Putamen (tissue), 1 donor: Measurements from ENCODE around the gene BRDT.

Source experiments
- DNase-seq: peaks from one replicate; pipeline ENCODE4 v3.0.0-alpha.2; 2016; ENCODE audit warnings: low spot score

BRDT gene

DNA sequence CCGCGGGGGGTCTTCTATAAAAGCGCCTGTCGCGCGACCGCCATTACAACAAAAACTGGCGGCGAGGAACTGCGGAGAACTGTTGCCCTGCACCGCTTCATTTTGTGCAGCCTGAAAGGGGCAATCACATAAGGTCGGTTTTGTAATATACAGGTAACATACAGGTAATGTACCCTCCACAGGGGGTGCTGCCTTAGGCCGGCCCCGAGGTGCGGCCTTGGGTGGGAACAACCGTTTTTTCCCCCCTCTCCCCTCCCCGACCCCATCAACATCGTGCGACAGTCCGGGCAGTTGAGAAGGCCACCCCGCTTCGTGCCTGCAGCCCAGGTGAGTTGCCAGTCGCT is at the start of gene BRDT:
Gene BRDT, plus strand, starts transcription at position 46 of the 344 bp plus-strand sequence. CDS start 13,354 bp downstream, outside the sequence.
- DNase-seq: no peak

DNA sequence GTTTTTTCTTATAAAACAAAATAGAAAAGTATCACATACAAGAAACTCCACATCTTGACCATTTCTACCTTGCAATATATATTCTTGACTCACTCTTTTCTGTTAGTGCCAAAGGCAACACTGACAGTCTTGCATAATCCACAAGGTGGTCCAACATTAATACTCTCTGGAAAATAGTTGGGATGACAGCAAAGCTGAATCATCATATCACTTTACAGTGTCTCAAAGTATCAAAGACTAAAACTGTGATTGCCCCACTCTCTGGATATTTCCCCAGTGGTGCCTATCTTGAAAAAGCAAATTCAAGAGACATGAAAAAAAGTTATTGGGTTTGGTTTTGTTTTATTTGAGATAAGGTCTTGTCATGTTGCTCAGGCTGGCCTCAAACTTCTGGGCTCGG is 48.6 kb upstream of the BRDT start:
- no peak for DNase-seq

DNA sequence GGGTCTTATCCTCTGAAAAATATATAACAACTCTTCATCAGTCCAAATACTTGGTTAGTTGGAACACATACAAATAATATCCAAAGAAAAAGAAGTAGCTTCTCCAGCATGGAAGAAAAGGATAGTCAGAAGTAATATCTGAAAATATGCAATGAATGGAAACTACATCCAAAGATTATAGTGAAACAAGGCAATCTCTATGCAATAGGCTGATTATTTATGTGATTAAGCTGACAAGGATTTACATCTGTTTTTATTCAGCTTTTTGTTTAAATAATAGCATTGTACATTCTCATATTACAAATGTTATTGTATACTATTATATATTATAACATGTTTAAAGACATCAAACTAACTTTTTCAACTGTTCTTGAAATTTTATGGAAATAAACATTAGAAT is 48.0 kb upstream of the BRDT start:
- no peak for DNase-seq

DNA sequence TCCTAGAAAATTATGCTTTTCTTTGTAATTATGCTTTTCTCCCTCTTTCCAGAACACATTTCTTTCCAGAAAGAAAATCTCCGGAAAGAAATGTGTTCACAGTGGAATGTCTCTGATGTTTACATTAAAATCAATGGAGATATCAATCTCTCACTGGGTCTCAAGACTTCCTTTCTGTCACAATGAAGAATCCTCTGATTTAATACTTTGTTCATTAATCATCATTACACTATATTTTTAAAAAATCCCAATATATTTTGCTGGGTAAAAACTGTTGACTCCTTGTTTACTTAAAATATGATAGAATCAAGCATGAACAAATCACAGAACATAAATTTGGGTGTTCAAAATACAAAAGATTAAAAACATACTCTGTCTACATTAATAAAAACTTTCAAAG is 36.9 kb upstream of the BRDT start:
- no peak for DNase-seq

DNA sequence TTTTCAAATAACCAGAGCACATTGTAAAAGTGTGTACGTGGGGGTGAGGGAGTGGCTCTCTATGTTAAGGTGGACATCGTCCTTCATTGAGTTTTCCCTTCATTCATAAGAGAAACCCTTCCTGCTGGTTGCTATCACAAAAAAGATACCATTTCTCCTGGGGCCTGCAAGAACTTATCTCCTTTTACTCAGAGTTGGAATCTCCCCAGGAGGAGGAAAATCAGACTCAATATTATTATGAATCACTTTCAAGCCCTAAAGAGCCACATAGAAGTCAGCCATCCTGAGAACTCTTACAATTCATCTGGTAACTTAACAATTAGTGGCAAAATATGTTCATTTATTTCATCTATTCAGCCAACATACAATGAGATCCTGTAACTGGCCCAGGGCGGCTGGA is 36.2 kb upstream of the BRDT start:
- DNase-seq: no peak

DNA sequence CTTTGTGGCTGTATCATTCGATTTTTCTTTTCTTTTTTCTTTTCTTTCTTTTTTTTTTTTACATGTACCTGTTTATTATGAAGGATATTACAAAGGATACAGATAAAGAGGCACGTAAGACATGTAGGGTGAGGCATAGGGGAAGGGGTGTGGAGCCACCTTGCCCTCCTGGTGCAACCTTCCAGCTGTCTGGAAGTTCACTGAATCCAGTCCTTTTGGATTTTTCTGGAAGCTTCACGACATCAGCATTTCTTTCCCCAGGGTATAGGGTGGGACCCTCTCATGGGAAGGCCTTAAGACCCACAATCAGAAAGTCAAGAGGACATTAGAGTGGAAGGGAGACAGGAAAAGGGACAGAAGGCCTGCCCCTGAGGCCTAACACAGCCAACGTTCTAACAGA is 33.2 kb upstream of the BRDT start:
- no peak for DNase-seq

DNA sequence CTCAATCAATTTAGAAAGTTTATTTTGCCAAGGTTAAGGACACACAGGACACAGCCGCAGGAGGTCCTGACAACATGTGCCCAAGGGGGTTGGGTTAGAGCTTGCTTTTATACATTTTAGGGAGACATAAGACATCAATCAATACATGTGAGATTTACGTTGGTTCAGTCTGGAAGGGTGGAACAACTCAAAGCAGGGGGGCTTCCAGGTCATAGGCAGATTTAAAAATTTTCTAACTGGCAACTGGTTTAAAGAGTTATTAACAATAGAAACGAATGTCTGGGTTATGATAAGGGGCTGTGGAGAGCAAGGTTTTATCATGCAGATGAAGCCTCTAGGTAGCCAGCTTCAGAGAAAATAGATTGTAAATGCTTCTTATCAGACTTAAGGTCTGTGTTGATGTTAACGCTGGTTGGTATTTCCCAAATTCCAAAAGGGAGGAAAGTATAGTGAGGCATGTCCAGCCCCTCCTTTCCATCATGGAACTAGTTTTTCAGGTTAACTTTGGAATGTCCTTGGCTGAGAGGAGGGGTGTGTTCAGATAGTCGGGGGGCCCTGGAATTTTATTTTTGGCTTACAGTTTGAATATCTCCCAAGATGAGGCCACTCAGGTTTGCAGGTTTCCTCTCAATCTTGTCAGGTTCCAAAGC is 32.3 kb upstream of the BRDT start:
- DNase-seq: no peak

DNA sequence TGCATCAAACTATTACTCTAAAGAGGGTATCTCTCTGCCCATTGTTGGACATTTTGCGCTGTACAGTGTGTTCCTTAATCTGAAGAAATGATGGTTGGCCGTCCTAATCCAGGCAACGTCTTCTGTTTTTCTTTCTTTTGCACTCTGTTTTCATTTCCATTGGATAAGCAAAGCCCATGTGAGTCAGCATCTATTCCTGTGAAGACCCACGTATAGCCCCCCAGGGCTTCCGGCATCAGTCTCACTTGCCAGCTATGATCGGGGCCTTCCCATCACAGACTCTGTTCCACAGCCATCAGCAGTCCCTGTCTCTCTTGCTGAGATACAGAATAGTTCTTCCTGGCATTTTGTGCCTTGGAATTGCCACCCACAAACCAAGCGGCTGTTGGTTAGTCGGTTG is 29.2 kb upstream of the BRDT start:
- no peak for DNase-seq

DNA sequence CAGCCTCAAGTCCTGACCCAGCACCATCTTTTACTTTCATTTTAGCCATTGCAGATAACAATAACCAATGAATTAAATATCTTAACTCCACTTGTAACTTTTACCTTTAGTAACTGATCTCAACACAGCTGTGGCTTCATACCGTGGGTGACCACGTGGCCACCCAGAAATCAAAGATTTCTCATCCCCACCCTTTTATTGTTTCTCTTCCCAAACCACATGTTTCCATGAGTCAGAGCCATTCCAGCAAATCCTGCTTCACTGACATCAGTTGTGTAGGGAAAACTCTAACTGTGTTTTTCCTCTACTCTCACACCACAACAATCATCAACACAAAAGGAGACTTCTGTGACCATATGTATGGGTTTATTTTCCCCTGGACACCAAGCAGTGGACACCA is 25.1 kb upstream of the BRDT start:
- no peak for DNase-seq

DNA sequence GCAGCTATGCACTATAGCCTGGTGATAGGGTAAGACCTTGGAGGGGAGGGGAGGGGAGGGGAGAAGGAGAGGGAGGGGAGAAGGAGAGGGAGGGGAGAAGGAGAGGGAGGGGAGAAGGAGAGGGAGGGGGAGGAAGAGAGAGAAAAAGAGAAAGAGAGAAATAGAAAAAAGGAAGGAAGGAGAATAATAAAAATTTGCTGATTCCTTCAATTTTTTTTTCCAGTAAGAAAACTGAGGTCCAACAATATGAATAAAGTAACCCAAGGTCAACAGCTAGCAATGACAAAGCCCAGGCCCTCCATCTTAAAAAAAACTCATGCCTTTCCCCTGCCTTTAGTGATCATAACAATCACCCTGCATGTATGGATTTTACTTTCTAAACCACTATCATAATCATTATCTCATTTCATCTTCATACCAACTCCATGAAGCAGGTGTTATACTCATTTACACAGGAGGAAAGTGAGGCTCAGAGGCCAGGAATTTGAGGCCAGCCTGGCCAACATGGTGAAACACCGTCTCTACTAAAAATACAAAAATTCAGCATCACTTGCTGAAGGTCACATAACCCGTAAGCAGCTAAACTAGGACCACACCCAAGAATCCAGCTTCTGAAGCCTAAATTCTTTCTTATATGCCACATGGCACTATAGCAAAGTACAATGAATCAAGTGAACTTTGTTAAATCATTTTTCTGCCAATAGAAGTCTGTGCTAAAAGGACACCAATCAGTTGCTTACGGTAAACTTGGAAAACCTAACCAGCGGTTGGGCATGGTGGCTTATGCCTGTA is 23.4 kb upstream of the BRDT start:
- DNase-seq: no peak

DNA sequence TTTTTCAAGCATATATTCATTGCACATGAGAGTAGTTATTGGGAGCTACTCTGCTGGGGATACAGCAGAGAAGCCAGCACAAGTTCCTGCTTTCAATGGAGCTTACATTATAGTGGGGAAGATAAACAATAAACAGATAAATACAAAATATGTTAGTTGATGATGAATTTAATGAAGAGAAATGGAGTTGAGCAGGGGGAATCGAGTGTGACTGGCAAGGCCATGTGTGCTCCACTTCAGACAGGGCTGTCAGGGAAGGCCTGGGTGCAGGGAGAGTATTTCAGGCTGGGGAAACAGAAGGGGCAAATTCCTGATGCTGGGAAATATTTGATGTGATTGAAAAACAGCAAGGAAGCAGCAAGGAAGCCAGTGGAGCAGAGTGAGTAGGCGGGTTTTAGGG is 21.2 kb upstream of the BRDT start:
- no peak for DNase-seq

DNA sequence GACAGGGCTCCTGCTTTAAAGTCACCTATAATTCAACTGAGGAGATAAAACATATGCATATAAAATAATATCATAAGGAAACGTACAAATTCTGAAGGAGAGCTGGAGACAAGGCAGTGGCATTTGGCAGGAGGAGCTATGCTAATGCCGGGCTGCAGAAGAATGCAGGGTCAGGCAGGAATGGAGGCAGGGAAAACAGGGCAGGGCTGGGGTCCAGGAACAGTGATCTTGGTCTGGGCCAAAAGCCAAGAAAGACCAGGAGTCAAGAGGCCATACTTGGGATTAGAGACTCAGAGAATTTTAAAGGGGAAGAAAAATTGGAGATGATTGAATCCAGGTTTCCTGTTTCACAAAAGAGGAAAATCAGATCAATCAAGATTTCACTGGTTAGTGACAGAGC is 20.0 kb upstream of the BRDT start:
- DNase-seq: no peak

DNA sequence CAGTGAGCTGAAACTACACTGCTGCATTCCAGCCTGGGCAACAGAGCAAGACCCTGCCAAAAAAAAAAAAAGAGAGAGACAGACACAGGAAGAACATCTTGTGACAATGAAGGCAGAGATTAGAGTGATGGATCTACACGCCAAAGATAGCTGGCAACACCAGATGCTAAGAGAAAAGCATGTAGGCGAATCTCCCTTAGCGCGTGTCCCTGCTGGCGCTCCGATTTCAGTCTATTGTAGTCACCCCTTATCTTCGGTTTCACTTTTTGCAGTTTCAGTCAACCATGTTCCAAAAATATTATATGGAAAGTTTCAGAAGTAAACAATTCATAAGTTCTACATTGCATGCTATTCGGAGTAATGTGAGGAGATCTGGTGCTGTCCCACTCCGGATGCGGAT is 11.6 kb upstream of the BRDT start:
- DNase-seq: no peak

DNA sequence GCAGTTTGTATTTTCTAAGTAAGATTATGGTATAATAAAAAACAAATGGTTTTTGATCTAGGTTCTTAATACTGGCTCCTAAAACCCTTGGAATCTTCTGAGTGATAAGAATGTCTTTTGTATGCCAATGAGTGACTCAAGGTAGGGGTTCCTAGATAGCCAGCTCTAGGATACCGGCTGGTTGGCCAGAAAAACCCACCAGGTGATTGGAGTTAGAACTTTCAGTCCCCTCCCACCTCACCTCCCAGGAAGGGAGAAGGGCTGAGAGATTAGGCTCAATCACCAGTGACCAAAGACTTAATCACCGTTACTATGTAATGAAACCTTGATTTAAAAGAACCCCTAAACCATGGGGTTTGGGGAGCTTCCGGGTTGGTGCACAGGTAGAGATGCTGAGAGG is 8.7 kb upstream of the BRDT start:
- DNase-seq: no peak

DNA sequence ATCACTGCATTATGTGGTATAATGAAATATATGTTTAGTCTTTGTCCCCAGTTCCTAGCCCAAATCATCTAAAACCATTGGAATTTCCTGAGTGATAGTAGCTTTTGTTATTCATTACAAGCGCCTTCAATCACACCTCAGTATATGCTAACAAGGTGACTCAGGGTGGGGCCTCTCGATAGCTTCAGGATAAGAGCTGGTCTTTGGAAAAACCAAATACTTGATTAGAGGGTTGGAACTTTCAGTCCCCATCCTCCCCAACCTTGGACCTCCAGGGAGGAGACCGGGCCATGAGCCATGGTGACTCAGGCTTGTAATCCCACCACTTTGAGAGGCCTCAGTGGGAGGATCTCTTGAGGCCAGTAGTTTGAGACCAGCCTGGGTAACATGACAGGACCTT is 5.1 kb upstream of the BRDT start:
- DNase-seq: no peak

DNA sequence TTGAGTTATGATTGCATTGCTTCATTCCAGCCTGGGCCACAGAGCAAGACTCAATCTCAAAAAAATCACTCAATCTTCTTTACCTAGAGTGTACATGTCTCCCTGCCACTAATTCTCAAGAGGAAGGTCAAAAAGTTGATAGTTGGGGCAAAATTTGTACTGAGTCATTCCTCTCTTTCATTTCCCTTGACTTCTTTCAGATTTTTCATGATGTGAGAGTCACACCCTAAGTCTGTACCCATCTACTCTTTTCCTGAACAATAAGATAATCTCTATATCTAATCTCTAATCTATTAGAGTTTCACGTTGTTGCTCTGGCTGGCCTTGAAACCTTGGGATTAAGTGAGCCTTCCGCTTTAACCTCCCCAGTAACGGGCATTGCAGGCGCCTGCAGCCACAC is 1.1 kb upstream of the BRDT start:
- DNase-seq: no peak

DNA sequence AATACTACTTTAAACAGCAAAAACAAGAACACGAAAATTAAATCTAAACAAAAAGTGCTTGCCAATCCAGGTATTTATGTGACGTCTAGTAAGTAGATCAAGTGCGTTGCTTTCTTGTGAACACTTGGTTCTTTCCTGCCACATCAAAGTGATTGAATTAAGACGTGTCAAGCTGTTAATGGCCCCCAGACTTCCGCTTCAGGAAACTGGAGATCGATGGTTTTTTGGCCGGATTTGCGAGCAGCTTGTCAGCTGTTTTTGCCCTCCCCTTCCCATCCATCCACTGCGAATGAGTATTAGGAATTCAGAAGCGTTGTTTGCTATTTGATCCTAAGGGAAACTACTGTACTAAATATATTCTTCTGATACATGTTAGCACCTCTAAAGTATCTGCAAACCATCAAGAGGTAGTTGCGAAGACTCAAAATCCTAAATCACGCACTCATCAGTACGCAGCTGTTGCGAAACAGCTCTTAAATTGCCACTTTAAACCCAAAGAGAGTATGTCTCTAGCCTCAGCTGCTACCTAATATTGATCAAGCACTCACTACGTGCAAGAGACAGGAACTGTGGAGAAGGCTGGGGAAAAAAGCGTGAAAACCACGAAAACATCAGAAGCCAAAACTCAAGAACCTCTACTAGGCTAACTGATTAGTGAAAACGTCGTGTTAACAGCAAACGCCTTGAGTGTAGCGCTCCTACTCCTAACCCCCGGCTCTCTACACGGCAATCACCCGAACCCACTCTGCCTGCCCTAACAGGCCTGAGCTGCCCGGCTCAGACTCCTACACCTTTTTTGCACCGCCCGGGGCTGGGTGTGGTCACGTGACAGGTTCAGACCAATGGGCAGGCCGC is 473 bp upstream of the BRDT start:
- DNase-seq: no peak

DNA sequence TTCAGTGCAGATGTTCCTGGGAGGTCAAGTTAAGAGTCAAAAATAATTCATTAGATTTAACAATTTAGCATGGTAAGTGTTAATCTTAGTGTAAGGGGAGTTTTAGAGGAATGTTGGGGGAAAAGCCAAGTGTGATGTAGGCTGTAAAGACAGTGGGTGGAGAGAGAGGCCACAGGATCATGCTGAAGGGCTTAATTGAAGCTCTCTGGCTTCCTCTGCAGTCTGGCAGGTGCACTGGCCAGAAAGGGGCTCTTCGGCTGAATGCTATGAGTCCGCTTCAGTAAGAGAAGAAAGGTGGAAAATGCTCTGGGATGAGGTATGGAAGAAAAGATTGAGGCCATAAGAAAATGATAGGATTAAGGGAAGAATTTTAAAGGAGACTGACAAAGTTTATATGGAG is 3.0 kb downstream of the BRDT start:
- no peak for DNase-seq

DNA sequence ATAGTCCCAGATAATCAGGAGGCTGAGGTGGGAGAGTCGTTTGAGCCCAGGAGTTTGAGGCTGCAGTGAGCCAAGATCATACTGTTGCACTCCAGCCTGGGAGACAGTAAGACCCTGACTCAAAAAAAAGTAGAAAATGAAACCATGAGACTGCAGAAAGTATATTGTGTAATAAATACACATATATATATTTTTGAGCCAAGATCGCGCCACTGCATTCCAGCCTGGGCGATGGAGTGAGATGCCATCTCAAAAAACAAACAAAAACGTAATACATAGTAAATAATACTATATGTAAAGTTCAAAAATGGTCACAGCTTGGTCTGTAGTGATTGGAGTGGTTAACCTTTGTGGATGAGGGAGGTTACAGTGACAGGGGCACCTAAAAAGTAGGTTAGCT is 9.7 kb downstream of the BRDT start:
- DNase-seq: no peak

DNA sequence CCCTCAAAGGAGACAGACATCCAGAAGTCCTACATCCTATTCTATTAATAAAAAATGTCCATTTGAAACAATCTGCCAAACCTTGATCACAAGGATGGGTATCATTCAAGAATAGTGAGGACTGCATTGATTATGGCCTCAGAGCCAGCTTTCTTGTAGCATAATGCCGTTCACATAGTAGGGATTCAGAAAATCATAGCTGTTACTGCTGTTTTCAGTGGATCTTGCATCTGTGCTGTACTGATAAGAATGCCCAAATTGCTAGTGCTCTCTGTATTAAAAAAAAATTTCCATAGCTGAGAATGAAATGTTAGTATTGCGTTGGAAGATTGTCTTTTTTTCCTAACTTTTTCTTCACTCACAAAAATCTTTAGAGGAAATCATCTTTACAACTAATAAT is 19.1 kb downstream of the BRDT start:
- no peak for DNase-seq

DNA sequence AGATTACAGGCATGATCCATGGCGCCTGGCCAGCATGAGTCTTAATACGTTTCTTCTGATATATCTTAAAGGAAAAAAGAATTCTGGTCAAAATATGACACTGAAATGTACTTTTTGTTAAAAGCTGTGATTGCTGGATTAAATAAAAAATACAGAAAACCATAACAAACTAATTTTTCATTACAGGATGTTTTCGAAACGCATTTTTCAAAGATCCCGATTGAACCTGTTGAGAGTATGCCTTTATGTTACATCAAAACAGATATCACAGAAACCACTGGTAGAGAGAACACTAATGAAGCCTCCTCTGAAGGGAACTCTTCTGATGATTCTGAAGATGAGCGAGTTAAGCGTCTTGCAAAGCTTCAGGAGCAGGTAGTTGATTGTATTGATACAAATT is 30.2 kb downstream of the BRDT start:
- DNase-seq: no peak

DNA sequence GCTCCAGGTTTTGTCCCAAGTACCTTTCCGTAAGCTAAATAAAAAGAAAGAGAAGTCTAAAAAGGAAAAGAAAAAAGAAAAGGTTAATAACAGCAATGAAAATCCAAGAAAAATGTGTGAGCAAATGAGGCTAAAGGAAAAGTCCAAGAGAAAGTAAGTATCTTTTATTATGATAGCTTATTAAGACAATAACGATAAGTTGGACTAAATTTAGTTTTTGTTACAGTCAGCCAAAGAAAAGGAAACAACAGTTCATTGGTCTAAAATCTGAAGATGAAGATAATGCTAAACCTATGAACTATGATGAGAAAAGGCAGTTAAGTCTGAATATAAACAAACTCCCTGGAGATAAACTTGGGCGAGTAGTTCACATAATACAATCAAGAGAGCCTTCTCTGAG is 31.5 kb downstream of the BRDT start:
- DNase-seq: no peak

DNA sequence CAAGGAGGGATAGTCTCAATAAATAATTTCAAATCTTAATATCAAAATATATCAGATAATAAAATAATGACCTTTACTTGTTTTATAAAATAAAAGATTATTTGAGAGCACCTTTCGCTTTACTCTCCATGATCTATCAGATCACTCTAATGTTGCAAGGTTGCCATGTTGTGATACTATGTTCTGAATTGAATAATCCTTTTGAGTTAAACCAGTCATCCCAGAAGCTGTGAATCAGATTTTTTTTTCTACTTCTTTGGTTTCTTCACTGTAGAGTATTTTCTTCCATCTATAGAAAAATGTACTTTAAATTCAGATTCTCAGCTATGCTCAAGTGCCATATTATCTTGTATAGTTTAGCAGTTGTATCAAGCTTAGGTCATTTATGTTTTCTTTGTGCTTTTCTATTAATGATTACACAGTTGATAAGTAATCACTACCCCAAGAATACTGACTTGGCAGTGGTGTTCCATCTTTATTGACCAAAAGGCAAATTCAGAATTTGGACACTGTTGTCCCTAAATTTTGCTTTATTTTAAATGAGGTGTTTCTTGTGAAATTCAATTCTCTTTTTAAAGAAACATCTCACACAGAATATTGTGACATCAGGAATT is 32.9 kb downstream of the BRDT start:
- DNase-seq: no peak
